Endothelial cell of umbilical vein (primary cell): ENCODE results near the gene TNS4. TPM values are rescaled to one million over a fixed set of nuclear protein-coding genes. Genes with fewer than 3 reads are reported as not detected.

ENCODE experiments used
- BruUV-seq: library from RNA; stranded (reverse); fragments of 400-500 nt; replicated peaks from 2 replicates; lab custom pipeline; 2021; lab: Mats Ljungman, UMichigan
- CTCF ChIA-PET: fragments of 300-600, 350-600 bp; sonication (Branson Sonifier 250); formaldehyde crosslinking; loops from one replicate; lab custom pipeline; 2021; ENCODE audit warnings: antibody characterized with exemption, inconsistent platforms; lab: Charles Lee
- POLR2A ChIA-PET: fragments of 300-600, 350-600 bp; sonication (Branson Sonifier 250); formaldehyde crosslinking; loops from one replicate; lab custom pipeline; 2021; ENCODE audit warnings: antibody characterized with exemption, inconsistent platforms; lab: Charles Lee
- DNase-seq: peaks from one replicate; pipeline ENCODE4 v3.0.0-alpha.2; 2011; ENCODE audit warnings: low read depth, low spot score
- FAIRE-seq: peaks from 2 replicates; lab custom pipeline; 2011; peaks lifted over from hg19 to GRCh38; lab: Jason Lieb, UNC
- H2AFZ ChIP-seq: 2 replicates; pipeline ENCODE4 v1.6.0; 2012; ENCODE audit warnings: low read depth, low read length, control low read depth, inconsistent platforms
- H3K27ac ChIP-seq: 2 replicates; pipeline ENCODE4 v1.5.1; 2011; ENCODE audit warnings: low read depth, mild to moderate bottlenecking, control low read depth, low read length, moderate library complexity; ENCODE audit not compliant: insufficient read depth
- H3K27me3 ChIP-seq, 2 experiments: 2 replicates each; pipeline versions ENCODE4 v1.6.0 to v1.6.1; 2011; ENCODE audit warnings: low read length in 2 of 2, mixed read lengths in 1 of 2; ENCODE audit not compliant: control insufficient read depth in 2 of 2, insufficient read depth in 2 of 2
- H3K36me3 ChIP-seq, 2 experiments: 2 replicates in 1 of 2; 3 replicates in 1 of 2; pipeline ENCODE4 v1.5.1; 2011; ENCODE audit warnings: low read length in 2 of 2, mild to moderate bottlenecking in 1 of 2, moderate library complexity in 1 of 2; ENCODE audit not compliant: control insufficient read depth in 2 of 2, insufficient read depth in 2 of 2; ENCODE audit errors: extremely low read depth in 1 of 2
- H3K4me1 ChIP-seq: 3 replicates; pipeline ENCODE4 v1.5.1; 2011; ENCODE audit warnings: mild to moderate bottlenecking, low read length; ENCODE audit not compliant: control insufficient read depth, insufficient read depth; ENCODE audit errors: extremely low read depth
- H3K4me2 ChIP-seq: 2 replicates; pipeline ENCODE4 v1.6.1; 2011; ENCODE audit warnings: low read length, control low read depth, mixed read lengths; ENCODE audit not compliant: insufficient read depth
- H3K4me3 ChIP-seq, 3 experiments: fragments of 200-600 bp in 1 of 3; sonication (generic), shearing (Covaris generic) in 1 of 3; replicated peaks in 1 of 3; 2 replicates each; pipeline ENCODE4 v1.5.1; 2011 to 2016; ENCODE audit warnings: control low read depth in 3 of 3, low read length in 3 of 3, mild to moderate bottlenecking in 2 of 3, inconsistent platforms in 1 of 3, low read depth in 1 of 3, moderate library complexity in 1 of 3; ENCODE audit not compliant: insufficient read depth in 1 of 3
- H3K79me2 ChIP-seq: 2 replicates; pipeline ENCODE4 v1.6.0; 2012; ENCODE audit warnings: low read length, inconsistent platforms; ENCODE audit not compliant: control insufficient read depth, insufficient read depth
- H3K9ac ChIP-seq: replicated peaks from 2 replicates; pipeline ENCODE3; 2011; ENCODE audit warnings: low read length, control low read depth; ENCODE audit not compliant: insufficient read depth; ENCODE audit errors: extremely low read depth
- H3K9me1 ChIP-seq: replicated peaks from 3 replicates; pipeline ENCODE4 v1.6.0; 2011; ENCODE audit warnings: mild to moderate bottlenecking, low read length; ENCODE audit not compliant: control insufficient read depth, insufficient read depth; ENCODE audit errors: extremely low read depth
- H3K9me3 ChIP-seq: replicated peaks from 2 replicates; pipeline ENCODE4 v1.5.1; 2012; ENCODE audit warnings: low read length, inconsistent platforms; ENCODE audit not compliant: control insufficient read depth, insufficient read depth
- H4K20me1 ChIP-seq: replicated peaks from 2 replicates; pipeline ENCODE3; 2011; ENCODE audit warnings: mild to moderate bottlenecking, low read length; ENCODE audit not compliant: control insufficient read depth, insufficient read depth; ENCODE audit errors: extremely low read depth
- EZH2 ChIP-seq: IDR thresholded peaks from 2 replicates; pipeline ENCODE4 v1.6.1; 2012; ENCODE audit warnings: borderline replicate concordance, low read depth, mild to moderate bottlenecking, moderate library complexity, low read length, inconsistent platforms; ENCODE audit not compliant: severe bottlenecking
- FOS ChIP-seq: IDR thresholded peaks from 2 replicates; pipeline ENCODE4 v1.6.1; 2011; ENCODE audit warnings: mild to moderate bottlenecking, low read length, moderate library complexity, borderline replicate concordance; ENCODE audit not compliant: insufficient read depth
- GATA2 ChIP-seq: IDR thresholded peaks from 2 replicates; pipeline ENCODE4 v1.7.0; 2011; ENCODE audit warnings: low read depth, mild to moderate bottlenecking, moderate library complexity, mixed read lengths, low read length; ENCODE audit not compliant: insufficient read length, insufficient read depth
- JUN ChIP-seq: IDR thresholded peaks from 2 replicates; pipeline ENCODE4 v1.6.1; 2011; ENCODE audit warnings: borderline replicate concordance, low read depth; ENCODE audit not compliant: insufficient read length, insufficient read depth
- MYC ChIP-seq: IDR thresholded peaks from one replicate; pipeline ENCODE4 v1.6.1; 2011; ENCODE audit warnings: mild to moderate bottlenecking, low read depth, low read length
- POLR2A ChIP-seq: IDR thresholded peaks from 2 replicates; pipeline ENCODE4 v1.6.1; 2012; ENCODE audit warnings: low read depth, mild to moderate bottlenecking, control low read depth, low read length
- POLR2AphosphoS5 ChIP-seq: IDR thresholded peaks from 2 replicates; pipeline ENCODE4 v1.6.1; 2012; ENCODE audit warnings: low read depth, mild to moderate bottlenecking, control low read depth, low read length, moderate library complexity; ENCODE audit not compliant: insufficient read depth
- dilution Hi-C: fragments of 300-500 bp; cut with MboI; formaldehyde crosslinking; loops from one replicate; pipeline ENCODE4 v1.15.0; 2019; ENCODE audit warnings: low sequenced_read_pairs; ENCODE audit not compliant: extremely low pct_ligation_motif_present
- intact Hi-C: fragments of 100-400 bp; cut with micrococcal nuclease; formaldehyde crosslinking; loops from one replicate; pipeline ENCODE4 v1.10.0; 2022
- polyA plus RNA-seq, 4 experiments: library from polyadenylated mRNA; depleted of rRNA in 3 of 4; stranded (reverse) in 3 of 4; unstranded in 1 of 4; fragments of >200 nt; gene quantifications; 2 replicates each; pipeline versions ENCODE4 v1.2.1 to v1.2.3, GENCODE V29; 2011 to 2012; ENCODE audit warnings: missing spikeins in 1 of 4
- total RNA-seq: library from RNA; stranded (reverse); gene quantifications from 2 replicates; pipeline ENCODE4 v1.2.3, GENCODE V29; 2021
- TF ChIP-seq, protein P1 (sequence below): IDR thresholded peaks from 2 replicates; pipeline ENCODE4 v1.6.1; 2011; ENCODE audit not compliant: insufficient read depth, insufficient read length
- TF ChIP-seq, protein P2 (sequence below), 2 donors: IDR thresholded peaks; 1 replicate in 1 of 2; 2 replicates in 1 of 2; pipeline ENCODE4 v1.5.1; 2011; ENCODE audit warnings: low read length in 2 of 2, mild to moderate bottlenecking in 2 of 2, moderate library complexity in 2 of 2, control low read depth in 1 of 2, inconsistent platforms in 1 of 2, low read depth in 1 of 2; ENCODE audit not compliant: insufficient read depth in 1 of 2; ENCODE audit errors: extremely low read depth in 1 of 2

Gene TNS4
- total and polyA plus RNA-seq, 2 donors (not counting 3 experiments of a cell fraction or from before 2014, with no cell fraction given), result not detected

DNA sequence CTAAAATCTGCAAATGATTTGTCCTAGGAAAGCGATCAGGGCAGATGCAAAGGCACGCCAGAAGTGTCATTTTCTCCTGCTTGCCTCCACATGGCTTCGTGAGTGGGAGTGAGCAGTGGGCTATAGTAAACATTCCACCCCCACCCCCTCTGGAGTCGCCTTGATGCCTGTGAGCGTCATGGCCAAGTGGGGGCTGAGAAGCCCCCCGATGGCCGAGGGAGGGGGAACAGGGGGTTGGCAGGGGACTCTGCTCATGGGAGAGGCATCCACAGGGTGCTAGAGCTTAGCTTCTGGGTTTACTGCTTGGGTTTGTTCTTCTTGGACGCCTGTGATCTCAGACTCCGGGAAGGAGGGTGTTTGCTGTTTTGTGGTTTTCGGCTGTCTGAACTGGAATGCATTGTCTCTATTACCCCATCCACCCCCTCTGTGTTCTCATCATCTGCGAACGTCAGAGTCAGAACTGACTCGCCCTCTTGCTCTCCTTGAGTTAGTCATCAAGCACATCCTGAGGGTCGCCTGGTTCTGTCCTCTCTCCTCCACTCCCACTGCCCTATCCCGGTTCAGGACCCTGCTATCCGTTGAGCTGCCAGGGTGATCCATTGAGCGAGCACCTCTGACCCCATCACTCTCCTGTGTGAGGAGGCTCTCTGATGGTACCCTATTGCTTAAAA, 15.4 kb downstream of the TNS4 start:
- H3K9ac ChIP-seq, result no peak overlapping the region
- no peaks in the 10 kb centered on the region for H3K9me1 ChIP-seq
- no peaks in the 10 kb centered on the region for H3K79me2 ChIP-seq
- no peaks in the 10 kb centered on the region for H3K36me3 ChIP-seq
- intact Hi-C loops, result no loop called here
- H2AFZ ChIP-seq, result no peak overlapping the region
- DNase-seq (no peak), FAIRE-seq (no peak)
- H3K4me1 ChIP-seq, result no peaks in the 10 kb centered on the region
- H3K4me2 ChIP-seq, result no peak overlapping the region
- CTCF ChIA-PET, result interaction anchor here (0.8 to 2.8 kb wide), 4 partner anchors 10 to 47 kb away, joined by 3 to 23 read pairs (median 6); partner anchors contain the start of gene TNS4
- POLR2A ChIA-PET, result no interaction called here
- no TSS peak for BruUV-seq
- no peak overlapping the region for H3K27ac ChIP-seq
- H3K27me3 ChIP-seq, result peaks cover 2 to 8% of the 10 kb centered on the region in 2 experiments
- H3K4me3 ChIP-seq, result no peak overlapping the region
- peak; percentile 62 for TF ChIP-seq FOS
- TF ChIP-seq, protein P1, sequence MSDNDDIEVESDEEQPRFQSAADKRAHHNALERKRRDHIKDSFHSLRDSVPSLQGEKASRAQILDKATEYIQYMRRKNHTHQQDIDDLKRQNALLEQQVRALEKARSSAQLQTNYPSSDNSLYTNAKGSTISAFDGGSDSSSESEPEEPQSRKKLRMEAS, result no peak
- H3K9me3 ChIP-seq, result no peaks in the 10 kb centered on the region
- dilution Hi-C loops, result no loop called here
- no peaks in the 10 kb centered on the region for H4K20me1 ChIP-seq

DNA sequence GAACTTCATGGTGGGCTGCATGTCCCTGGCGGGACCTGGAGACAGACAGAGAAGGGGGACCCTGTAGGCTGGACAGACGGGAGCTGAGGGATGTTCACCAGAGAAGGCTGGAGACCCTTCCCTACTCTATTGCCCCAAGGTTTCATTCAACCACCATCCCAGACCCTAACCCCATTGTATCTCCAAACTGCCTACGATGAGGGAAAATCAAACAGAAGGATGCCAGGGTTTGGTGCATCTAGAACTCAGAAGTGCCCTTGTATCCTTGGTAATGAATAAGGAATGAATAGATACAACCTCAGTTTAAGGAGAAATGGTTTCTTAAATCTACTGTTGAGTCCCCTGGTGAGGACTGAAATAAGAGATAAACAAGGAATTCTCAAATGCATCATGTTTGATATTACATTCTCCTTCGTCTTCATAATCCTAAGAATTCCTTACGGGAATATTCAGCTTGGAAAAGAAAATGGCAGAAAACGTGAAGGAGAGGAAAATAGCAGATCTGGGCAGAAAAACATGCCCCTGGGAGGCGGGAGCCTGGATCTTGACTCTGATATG, 16.4 kb downstream of the TNS4 start:
- Histone ChIP-seq H3K9me1 (no peaks in the 10 kb centered on the region), H3K27me3 (peaks cover 2 to 7% of the 10 kb centered on the region in 2 experiments), H3K27ac (no peak overlapping the region), H2AFZ (no peak overlapping the region), H4K20me1 (no peaks in the 10 kb centered on the region), H3K79me2 (no peaks in the 10 kb centered on the region), H3K4me3 (no peak overlapping the region), H3K4me1 (no peaks in the 10 kb centered on the region), H3K9ac (no peak overlapping the region), H3K4me2 (no peak overlapping the region), H3K9me3 (no peaks in the 10 kb centered on the region), H3K36me3 (no peaks in the 10 kb centered on the region)
- dilution Hi-C loops (no loop called here), intact Hi-C loops (no loop called here)
- CTCF ChIA-PET, result interaction anchor here (1.9 to 2.8 kb wide), 3 partner anchors 9 to 48 kb away, joined by 4 to 23 read pairs (median 7); no protein-coding TSS in a partner anchor
- no peak for FAIRE-seq
- BruUV-seq, result no TSS peak
- TF ChIP-seq POLR2A (no peak), JUN (no peak), FOS (no peak), POLR2AphosphoS5 (no peak), EZH2 (no peak), GATA2 (no peak), MYC (no peak)
- TF ChIP-seq, protein P1, result no peak
- TF ChIP-seq, protein P2, sequence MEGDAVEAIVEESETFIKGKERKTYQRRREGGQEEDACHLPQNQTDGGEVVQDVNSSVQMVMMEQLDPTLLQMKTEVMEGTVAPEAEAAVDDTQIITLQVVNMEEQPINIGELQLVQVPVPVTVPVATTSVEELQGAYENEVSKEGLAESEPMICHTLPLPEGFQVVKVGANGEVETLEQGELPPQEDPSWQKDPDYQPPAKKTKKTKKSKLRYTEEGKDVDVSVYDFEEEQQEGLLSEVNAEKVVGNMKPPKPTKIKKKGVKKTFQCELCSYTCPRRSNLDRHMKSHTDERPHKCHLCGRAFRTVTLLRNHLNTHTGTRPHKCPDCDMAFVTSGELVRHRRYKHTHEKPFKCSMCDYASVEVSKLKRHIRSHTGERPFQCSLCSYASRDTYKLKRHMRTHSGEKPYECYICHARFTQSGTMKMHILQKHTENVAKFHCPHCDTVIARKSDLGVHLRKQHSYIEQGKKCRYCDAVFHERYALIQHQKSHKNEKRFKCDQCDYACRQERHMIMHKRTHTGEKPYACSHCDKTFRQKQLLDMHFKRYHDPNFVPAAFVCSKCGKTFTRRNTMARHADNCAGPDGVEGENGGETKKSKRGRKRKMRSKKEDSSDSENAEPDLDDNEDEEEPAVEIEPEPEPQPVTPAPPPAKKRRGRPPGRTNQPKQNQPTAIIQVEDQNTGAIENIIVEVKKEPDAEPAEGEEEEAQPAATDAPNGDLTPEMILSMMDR (IDR thresholded peaks at IDR 0.05; ENCODE audit: extremely low read depth in 1 of 2, insufficient read depth in 1 of 2, low read depth in 1 of 2, low read length in 2 of 2), result no peak
- DNase-seq, result no peak
- POLR2A ChIA-PET, result no interaction called here
